Suppressor macrophage treated with lipopolysaccharide for 1 hour (primary cell): ENCODE data around the gene TMEM231.
"Not testable (repeated sequence)": the region's sequence is repeated elsewhere in the genome, so short reads cannot be mapped to it uniquely, and the experiment has no call there.

Source experiments
- DNase-seq, 3 donors: peaks; one replicate each; pipeline ENCODE4 v3.0.0-alpha.2; 2020 to 2022

TMEM231 gene

DNA sequence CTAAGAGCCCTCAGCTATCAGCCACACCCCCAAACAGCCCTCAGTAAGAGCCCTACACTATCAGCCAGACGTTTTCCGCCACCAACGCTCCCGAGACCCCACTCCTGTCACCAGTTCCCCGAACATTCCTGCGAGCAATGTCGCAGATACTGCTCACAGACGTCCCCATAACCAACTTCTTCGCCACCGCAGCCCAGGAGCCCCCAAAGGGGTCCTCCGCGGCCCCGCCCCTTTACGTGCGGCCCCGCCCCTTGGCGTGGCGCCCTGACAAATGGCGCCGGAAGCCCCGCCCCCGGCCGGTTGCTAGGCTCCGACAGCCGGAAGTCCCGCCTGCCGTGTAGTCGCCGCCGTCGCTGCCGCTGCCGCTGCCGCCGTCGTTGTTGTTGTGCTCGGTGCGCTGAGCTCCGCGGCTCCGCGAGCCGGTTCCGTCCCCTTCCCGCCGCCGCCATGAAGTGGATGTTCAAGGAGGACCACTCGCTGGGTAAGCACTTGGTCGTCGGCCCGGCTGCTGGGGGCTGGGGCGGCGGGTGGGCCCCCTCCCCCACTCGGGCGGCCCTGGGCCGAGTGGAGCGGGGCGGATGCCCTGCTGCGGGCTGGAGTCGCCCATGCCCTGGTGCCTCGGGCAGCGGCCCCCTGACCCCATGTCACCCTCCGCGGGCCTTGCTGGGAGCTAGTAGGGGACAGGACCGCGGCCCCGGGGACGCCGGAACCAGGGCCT is 10.1 kb upstream of the TMEM231 start, which contains the start of gene GABARAPL2:
GABARAPL2 (plus strand) TSS at position 340 of the 718 bp plus-strand sequence; CDS start at position 448, 108 bp downstream.
- peak; percentile 93 to 98 (median 97) for DNase-seq

DNA sequence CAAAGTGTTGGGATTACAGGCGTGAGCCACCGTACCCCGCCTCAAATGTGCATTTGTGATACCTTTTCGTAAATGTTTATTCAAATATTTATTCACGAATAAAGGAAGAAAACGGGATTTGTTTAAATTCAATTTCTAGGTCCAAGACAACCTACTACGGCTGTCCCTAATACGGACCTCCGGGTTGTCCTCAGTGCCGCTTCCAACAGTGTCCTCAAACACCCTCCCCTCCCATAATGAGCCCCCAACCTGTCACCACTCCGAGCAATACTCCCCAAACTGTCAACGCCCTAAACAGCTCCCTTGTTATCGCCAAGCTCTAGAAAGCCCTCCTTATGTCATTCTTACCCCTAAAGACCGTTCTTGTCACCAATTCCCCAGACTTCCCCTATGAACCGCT is 9.6 kb upstream of the TMEM231 start:
- peak in 1 of 3 donors; percentile 87 for DNase-seq

DNA sequence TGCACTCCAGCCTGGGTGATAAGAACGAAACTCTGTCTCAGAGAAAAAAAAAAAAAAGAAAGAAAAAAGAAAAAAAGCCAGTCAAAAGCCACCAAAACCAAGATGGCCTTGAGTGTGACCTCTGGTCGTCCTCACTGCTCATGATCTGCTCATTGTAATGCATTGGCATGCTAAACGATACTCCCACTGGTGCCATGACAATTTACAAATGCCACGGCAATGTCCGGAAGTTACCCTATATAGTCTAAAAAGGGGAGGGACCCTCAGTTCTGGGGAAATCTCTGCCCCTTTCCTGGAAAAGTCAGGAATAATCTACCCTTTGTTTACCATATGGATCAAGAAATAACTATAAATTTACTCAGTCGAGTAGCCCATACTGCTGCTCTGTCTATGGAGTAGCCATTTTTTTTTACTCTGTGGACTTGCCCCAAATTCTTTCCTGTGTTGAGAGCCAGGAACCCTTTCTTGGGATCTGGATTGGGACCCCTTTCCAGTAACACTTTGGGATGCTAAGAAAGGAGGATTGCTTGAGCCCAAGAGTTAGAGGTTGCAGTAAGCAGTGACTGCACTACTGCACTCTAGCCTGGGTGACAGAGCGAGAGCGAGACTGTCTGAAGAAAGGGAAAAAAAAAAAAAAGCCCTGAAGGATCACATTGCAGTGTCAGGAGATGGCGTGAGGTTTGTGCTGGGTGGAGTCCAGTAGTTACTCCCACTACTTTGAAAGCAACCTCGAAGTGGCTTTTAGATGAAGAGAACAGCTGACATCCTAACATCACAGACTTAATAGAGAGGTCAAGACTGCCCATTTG is 3.7 kb upstream of the TMEM231 start:
- no peak for DNase-seq

DNA sequence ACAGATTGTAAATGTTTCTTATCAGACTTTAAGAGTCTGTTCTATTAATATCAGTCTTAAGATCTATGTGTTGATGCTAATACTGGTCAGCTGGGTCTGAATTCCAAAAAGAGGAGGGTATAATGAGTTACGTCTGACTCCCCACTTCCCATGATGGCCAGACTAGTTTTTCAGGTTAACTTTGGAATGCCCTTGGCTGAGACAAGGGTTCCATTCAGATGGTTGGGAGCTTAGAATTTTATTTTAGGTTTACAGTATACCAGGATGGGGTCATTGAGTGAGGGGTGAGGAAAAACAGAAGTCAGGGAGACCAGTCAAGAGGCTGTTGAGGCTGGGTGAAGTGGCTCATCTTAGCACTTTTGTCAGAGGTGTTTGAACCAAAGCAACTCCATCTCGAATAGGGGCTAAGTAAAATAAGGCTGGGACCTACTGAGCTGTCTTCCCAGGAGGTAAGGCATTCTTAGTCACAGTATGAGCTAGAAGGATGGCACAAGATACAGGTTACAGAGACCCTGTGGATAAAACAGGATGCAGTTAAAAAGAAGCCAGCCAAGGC is 2.9 kb upstream of the TMEM231 start:
- no peak for DNase-seq

DNA sequence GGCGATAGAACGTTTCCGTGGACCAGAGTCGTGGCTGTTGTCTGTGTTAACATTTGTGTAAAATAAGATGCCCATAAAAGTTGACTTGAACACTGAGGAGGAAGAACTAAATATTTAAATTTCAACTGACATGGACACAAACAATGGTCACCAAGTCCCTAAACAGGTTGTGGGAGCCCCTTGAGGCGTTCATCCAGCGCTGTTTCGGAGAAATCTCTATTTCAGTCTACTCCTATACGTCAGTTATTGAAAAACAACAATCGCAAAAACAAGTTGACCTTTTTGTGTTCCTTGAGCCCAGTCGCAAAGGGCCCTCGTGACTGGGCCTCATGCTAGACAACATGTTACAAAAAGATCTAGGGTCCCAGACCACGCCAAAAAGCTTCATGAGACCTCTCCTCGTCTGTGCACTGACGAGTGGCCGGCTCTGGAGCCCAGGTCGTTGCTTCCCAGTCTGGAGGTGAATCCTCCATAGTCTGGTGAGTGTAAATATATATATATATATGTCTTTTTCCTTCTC is 439 bp upstream of the TMEM231 start:
- DNase-seq: no peak

DNA sequence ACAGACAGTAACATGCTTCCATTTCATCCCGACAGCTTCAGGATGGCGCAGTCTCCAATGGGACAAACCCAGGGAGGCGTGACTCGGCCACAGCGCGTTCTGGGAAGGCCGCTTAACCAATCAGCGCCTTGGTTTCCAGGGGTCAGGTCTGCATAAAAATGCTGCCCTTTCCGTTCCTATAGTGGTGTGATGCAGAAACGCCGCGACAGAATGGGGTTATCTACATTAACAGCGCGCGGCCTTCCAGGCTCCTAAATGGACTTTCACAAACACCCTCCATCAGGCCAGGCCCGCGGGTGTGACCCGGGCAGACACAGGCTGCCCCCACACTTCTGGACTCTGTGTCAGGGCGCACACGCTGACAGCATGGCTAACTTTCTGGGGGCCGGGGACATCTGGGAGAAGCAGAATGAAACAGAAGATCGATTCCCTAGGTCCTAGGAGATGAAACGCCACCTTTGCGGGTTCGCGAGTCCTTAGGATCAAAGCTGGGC is 792 bp downstream of the TMEM231 start:
- peak; percentile 46 to 77 (median 71) for DNase-seq

DNA sequence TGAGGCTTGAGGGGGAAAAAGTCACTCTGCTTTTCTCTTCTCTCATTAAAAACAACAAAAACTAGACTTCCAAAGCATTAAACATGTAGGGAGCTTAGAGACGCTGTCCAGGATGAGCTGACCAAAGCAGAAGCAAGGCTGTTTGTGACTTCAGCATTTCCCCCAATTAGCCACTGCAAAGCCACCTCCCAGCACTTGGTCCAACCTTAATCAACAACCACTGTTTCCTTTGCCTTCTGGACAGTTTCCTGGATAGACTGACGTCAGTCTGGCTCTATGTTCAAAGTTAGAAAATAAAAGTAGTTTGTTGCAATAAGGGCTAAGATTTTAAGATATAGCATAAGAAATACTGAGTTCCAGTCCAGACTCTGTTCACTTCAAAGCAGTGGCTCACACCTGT is 3.1 kb downstream of the TMEM231 start:
- no peak for DNase-seq

GRCh38 chr16:75550211-75550662 is 5.8 kb downstream of the TMEM231 start:
- peak; percentile 92 to 95 (median 94) for DNase-seq

- not testable (repeated sequence) for DNase-seq
These were observed 7.6 kb downstream of the TMEM231 start for GRCh38 chr16:75548456-75548855.

GRCh38 chr16:75546293-75546692 is 9.8 kb downstream of the TMEM231 start:
- no peak for DNase-seq

DNA sequence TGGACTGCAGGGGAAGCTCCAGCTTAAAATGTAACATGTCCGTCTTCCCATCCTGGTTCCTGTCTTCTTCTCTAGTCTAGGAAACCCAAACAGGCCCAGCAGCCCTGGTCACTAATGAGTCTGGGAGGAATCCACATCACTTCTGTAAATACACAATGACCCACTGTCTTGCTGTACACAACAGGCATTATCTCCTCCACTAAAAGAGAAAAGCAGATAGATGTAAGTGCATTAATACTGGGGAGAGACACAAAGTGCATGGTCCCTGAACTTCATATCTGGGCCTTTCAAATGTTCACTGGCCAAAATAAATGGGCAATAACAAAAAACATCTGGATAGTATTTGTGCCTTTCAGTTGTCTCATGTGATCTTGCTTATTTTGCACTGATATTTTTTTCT is 10.2 kb downstream of the TMEM231 start:
- not testable (repeated sequence) for DNase-seq

DNA sequence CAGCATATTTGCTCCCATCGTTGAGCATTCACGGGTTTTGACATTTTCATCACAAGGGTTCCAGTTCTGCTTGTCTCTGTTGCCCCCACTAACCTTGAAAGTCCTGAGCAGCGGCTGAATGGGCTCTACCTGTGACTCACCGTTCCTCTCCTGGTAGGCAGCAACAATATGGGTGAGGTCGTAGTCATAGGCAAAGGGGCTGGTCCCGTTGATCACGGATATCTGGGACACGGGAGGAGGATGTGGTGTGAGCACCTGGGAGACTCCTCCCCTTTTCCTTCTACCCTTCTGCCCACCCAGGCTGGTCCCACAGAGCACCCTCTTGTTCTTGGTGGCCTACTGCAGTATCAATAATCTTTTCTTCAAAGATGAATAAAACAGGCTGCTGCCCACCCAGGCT is 13.6 kb downstream of the TMEM231 start:
- not testable (repeated sequence) for DNase-seq

DNA sequence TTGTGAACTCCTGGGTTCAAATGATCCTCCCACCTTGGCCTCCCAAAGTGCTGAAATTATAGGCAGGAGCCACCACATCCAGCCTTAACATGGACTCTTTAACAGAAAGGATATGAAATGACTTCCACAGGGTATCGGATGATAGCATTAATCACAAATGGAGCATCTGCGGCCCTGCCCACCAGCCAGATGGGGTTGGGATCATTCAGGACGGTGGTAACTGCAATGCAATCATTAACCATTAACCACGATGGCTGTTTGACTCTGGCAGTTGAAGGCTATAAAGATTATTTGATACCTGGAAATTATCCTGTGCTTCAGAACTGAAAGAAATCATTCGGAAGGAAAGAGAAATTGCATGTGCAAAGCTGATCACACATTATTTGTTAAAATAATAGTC is 14.8 kb downstream of the TMEM231 start:
- DNase-seq: no peak

GRCh38 chr16:75538882-75539565 is 17.0 kb downstream of the TMEM231 start:
- not testable (repeated sequence) for DNase-seq

DNA sequence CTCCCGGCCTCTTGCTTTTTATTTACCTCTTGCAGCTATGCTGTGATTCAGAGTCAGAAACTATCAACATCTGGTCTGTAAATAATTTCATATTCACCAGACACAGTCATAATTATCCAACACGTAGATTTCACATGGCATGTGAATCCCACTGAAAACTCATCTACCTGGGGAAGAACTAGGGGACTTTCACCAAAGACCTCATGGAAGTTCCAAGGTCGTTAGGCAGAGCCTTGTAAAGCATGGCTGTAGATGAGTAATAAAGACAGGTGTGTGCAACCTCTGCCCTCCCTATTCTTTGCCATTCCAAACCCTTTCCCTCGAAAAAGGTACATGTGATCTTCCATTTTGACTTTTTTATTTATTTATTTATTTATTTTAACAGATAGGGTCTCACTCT is 18.3 kb downstream of the TMEM231 start:
- DNase-seq: no peak

GRCh38 chr16:75535901-75536300 is 20.2 kb downstream of the TMEM231 start, which contains the start of gene CHST5:
TSS of gene CHST5 (minus strand) at chr16:75536108. CDS start at chr16:75530384, 5,724 bp downstream.
- no peak for DNase-seq

- no peak for DNase-seq
These were observed 20.7 kb downstream of the TMEM231 start for GRCh38 chr16:75535211-75535843.

GRCh38 chr16:75534560-75535205 is 21.4 kb downstream of the TMEM231 start:
- no peak for DNase-seq

- DNase-seq: no peak
These were observed 23.3 kb downstream of the TMEM231 start for GRCh38 chr16:75532791-75533190.

DNA sequence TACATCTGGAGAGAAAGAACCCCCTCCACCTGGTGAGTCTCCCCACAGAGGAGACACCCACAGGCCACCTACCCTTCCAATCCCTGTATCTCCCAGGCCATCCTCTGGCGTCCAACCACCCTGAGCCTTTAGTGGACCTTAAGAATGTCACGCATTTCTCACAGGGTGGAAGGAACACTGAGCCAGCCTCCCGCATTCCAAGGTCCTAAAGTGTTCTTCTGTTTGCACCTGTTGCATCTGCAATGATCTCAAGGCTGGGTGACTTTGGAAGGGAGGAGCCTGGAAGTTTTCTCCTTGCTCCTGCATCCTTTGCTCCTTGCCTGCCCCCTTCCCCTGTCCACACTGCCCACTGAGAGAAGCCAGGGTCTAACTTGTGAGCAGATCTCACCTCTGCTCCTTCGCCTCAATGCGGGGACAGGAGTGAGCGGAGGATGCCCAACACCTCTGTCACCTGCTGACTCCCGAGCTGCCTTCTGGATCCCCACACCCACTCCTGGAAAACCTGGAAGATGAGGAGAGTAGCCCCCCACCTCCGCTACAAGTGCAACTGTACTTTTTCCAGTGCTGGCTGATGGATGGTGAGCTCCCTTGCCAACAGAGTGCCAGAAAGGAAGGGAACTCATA is 23.8 kb downstream of the TMEM231 start:
- DNase-seq: no peak

DNA sequence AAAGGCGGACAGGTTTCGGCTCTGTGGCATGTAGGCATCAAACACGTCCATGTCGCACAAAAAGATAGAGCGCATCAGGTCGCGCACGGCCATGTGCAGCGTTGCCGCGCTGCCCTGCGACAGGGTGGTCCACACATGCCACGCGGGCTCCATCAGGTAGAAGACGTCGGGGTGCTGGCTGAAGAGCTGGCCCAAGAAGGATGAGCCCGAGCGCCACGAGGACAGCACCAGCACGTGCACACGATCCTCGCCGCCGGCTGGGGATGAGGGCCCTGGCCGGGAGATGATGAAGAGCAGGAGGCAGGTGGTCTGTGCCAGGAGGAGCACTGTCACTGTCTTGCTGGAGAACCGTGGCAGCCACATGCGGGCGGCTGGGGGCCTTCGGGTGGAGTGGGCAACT is 26.1 kb downstream of the TMEM231 start:
- DNase-seq: no peak
